ENCODE measurements around the gene TBX21.

Gene TBX21

GRCh38 chr17:47733047-47733673 lies at the start of gene TBX21:
TSS of gene TBX21 (plus strand) at chr17:47733236. CDS start at chr17:47733455, 219 bp downstream.
- DNase-seq, result peak; percentile 92

- no peak for DNase-seq
Measured at GRCh38 chr17:47684025-47684424, 49.0 kb upstream of the TBX21 start.

- no peak for DNase-seq
Measured at GRCh38 chr17:47684535-47685193, 48.4 kb upstream of the TBX21 start.

- no peak for DNase-seq
Measured at GRCh38 chr17:47685556-47686275, 47.3 kb upstream of the TBX21 start.

GRCh38 chr17:47686276-47686635 lies 46.8 kb upstream of the TBX21 start:
- no peak for DNase-seq

- DNase-seq, result no peak
Measured at GRCh38 chr17:47686664-47687327, 46.2 kb upstream of the TBX21 start.

GRCh38 chr17:47687328-47687690 lies 45.7 kb upstream of the TBX21 start:
- no peak for DNase-seq

GRCh38 chr17:47687748-47688147 lies 45.3 kb upstream of the TBX21 start:
- no peak for DNase-seq

GRCh38 chr17:47690121-47690520 lies 42.9 kb upstream of the TBX21 start:
- no peak for DNase-seq

- DNase-seq, result no peak
Measured at GRCh38 chr17:47692137-47692894, 40.7 kb upstream of the TBX21 start.

GRCh38 chr17:47692895-47693730 lies 39.9 kb upstream of the TBX21 start:
- no peak for DNase-seq

- peak; percentile 68 for DNase-seq
Measured at GRCh38 chr17:47693731-47694580, 39.1 kb upstream of the TBX21 start, which contains the start of gene TBKBP1. TSS of gene TBKBP1 (plus strand) at chr17:47694161. CDS start at chr17:47696113, 1,952 bp downstream.

- DNase-seq, result peak; percentile 69
Measured at GRCh38 chr17:47694581-47695428, 38.2 kb upstream of the TBX21 start.

- no peak for DNase-seq
Measured at GRCh38 chr17:47695429-47696376, 37.3 kb upstream of the TBX21 start.

GRCh38 chr17:47696717-47697642 lies 36.1 kb upstream of the TBX21 start:
- DNase-seq, result no peak

GRCh38 chr17:47697906-47698711 lies 34.9 kb upstream of the TBX21 start:
- DNase-seq, result no peak

All from stimulated activated CD4-positive, alpha-beta T cell treated with anti-CD3 and anti-CD28 coated beads, Interleukin-12 subunit alpha, Interleukin-12 subunit beta, amount 100 ng/mL, for 4 hours (primary cell).